Loucy (cell line): ENCODE results near the gene TEX48.

ENCODE experiments used
- H2AFZ ChIP-seq: fragments of 200-600 bp; sonication (generic); 2 replicates; pipeline ENCODE4 v1.6.0; 2016; ENCODE audit warnings: antibody characterized with exemption, mild to moderate bottlenecking, low read length, moderate library complexity
- H3F3A ChIP-seq: fragments of 200-600 bp; 2 replicates; pipeline ENCODE4 v1.6.0; 2016; ENCODE audit warnings: antibody characterized with exemption, low read depth, mild to moderate bottlenecking
- H3K27me3 ChIP-seq: fragments of 200-600 bp; sonication (generic); 2 replicates; pipeline ENCODE4 v1.6.1; 2014; ENCODE audit warnings: low read length, mild to moderate bottlenecking; ENCODE audit not compliant: insufficient read depth, poor library complexity, severe bottlenecking
- H3K36me3 ChIP-seq: fragments of 200-600 bp; sonication (generic); 2 replicates; pipeline ENCODE4 v1.6.1; 2016; ENCODE audit warnings: low read length; ENCODE audit not compliant: insufficient read depth
- H3K4me1 ChIP-seq: fragments of 200-600 bp; sonication (generic); 2 replicates; pipeline ENCODE4 v1.5.1; 2014; ENCODE audit warnings: low read length, mild to moderate bottlenecking; ENCODE audit not compliant: insufficient read depth, poor library complexity, severe bottlenecking
- H3K4me2 ChIP-seq: fragments of 200-600 bp; sonication (generic); 2 replicates; pipeline ENCODE4 v1.6.0; 2014; ENCODE audit warnings: antibody characterized with exemption, low read length, low read depth, mild to moderate bottlenecking; ENCODE audit not compliant: poor library complexity, severe bottlenecking
- H3K4me3 ChIP-seq: fragments of 200-600 bp; sonication (generic); 2 replicates; pipeline ENCODE4 v1.5.1; 2014; ENCODE audit warnings: low read length, mild to moderate bottlenecking, mixed read lengths; ENCODE audit not compliant: poor library complexity, severe bottlenecking
- H3K79me2 ChIP-seq: fragments of 200-600 bp; sonication (generic); 2 replicates; pipeline ENCODE4 v1.6.1; 2014; ENCODE audit warnings: low read length; ENCODE audit not compliant: insufficient read depth
- H3K9ac ChIP-seq: fragments of 200-600 bp; sonication (generic); 2 replicates; pipeline ENCODE4 v1.6.0; 2014; ENCODE audit warnings: mild to moderate bottlenecking, low read depth, low read length, moderate library complexity; ENCODE audit not compliant: poor library complexity, severe bottlenecking
- H3K9me2 ChIP-seq: fragments of 200-600 bp; sonication (generic); replicated peaks from 2 replicates; pipeline ENCODE4 v1.6.1; 2016; ENCODE audit warnings: low read depth, low read length, mixed read lengths
- H3K9me3 ChIP-seq: fragments of 200-600 bp; sonication (generic); 2 replicates; pipeline ENCODE4 v1.6.1; 2014; ENCODE audit warnings: mild to moderate bottlenecking, antibody characterized with exemption, low read length, low read depth; ENCODE audit not compliant: insufficient read depth
- H4K20me1 ChIP-seq: fragments of 200-600 bp; sonication (generic); 2 replicates; pipeline ENCODE4 v1.6.0; 2014; ENCODE audit warnings: antibody characterized with exemption, low read length, mild to moderate bottlenecking; ENCODE audit not compliant: insufficient read depth, poor library complexity, severe bottlenecking
- CTCF ChIP-seq: fragments of 200-600 bp; sonication (generic); conservative IDR thresholded peaks from 2 replicates; pipeline ENCODE4 v1.5.1; 2014; ENCODE audit warnings: mild to moderate bottlenecking, antibody characterized with exemption, low read length
- EZH2phosphoT487 ChIP-seq: fragments of 200-600 bp; IDR thresholded peaks from 2 replicates; pipeline ENCODE4 v1.6.1; 2018; ENCODE audit warnings: antibody characterized with exemption, mild to moderate bottlenecking, moderate library complexity, borderline replicate concordance

The TEX48 gene

GRCh38 chr9:114678795-114679194 is 3.2 kb downstream of the TEX48 start:
- Histone ChIP-seq H3K9ac (no peak overlapping the region), H3K4me3 (no peak overlapping the region), H4K20me1 (no peaks in the 10 kb centered on the region), H3K79me2 (no peaks in the 10 kb centered on the region), H3K4me1 (no peaks in the 10 kb centered on the region), H2AFZ (no peak overlapping the region), H3K9me2 (no peaks in the 10 kb centered on the region), H3K4me2 (no peak overlapping the region), H3K27me3 (no peaks in the 10 kb centered on the region), H3F3A (no peaks in the 10 kb centered on the region), H3K36me3 (no peaks in the 10 kb centered on the region), H3K9me3 (no peaks in the 10 kb centered on the region)
- TF ChIP-seq CTCF (no peak), EZH2phosphoT487 (no peak)

- H3K4me3 ChIP-seq = no peak overlapping the region
- H3K9me3 ChIP-seq = no peaks in the 10 kb centered on the region
- TF ChIP-seq EZH2phosphoT487 (no peak), CTCF (no peak)
- no peak overlapping the region for H2AFZ ChIP-seq
- H3K27me3 ChIP-seq = no peaks in the 10 kb centered on the region
- no peaks in the 10 kb centered on the region for H3K79me2 ChIP-seq
- no peak overlapping the region for H3K9ac ChIP-seq
- H3K9me2 ChIP-seq = no peaks in the 10 kb centered on the region
- no peak overlapping the region for H3K4me2 ChIP-seq
- no peaks in the 10 kb centered on the region for H3K36me3 ChIP-seq
- H3K4me1 ChIP-seq = no peaks in the 10 kb centered on the region
- H3F3A ChIP-seq = no peaks in the 10 kb centered on the region
- no peaks in the 10 kb centered on the region for H4K20me1 ChIP-seq
These were observed 3.9 kb downstream of the TEX48 start for GRCh38 chr9:114678130-114678529.

GRCh38 chr9:114677418-114677817 is 4.6 kb downstream of the TEX48 start:
- Histone ChIP-seq H3K9ac (no peak overlapping the region), H3K4me3 (no peak overlapping the region), H3K79me2 (no peaks in the 10 kb centered on the region), H3K4me2 (no peak overlapping the region), H3K4me1 (no peaks in the 10 kb centered on the region), H3K27me3 (no peaks in the 10 kb centered on the region), H3K9me2 (no peaks in the 10 kb centered on the region), H4K20me1 (no peaks in the 10 kb centered on the region), H2AFZ (no peak overlapping the region), H3K36me3 (no peaks in the 10 kb centered on the region), H3K9me3 (no peaks in the 10 kb centered on the region), H3F3A (no peaks in the 10 kb centered on the region)
- TF ChIP-seq CTCF = no peak
- no peak for TF ChIP-seq EZH2phosphoT487
